GM13977 (cell line): ENCODE data around the gene RFX8.

Source experiments
- DNase-seq: peaks from one replicate; pipeline ENCODE4 v3.0.0; 2012; ENCODE audit warnings: low spot score
- CTCF ChIP-seq: IDR thresholded peaks from 2 replicates; pipeline ENCODE4 v1.5.1; 2012; ENCODE audit warnings: mild to moderate bottlenecking, control low read depth; ENCODE audit not compliant: insufficient read depth; ENCODE audit errors: extremely low read depth, missing control alignments
- in situ Hi-C: fragments of 300-500 bp; cut with MboI; formaldehyde crosslinking; loops from one replicate; pipeline ENCODE4 v1.12.0; 2022; ENCODE audit warnings: low sequenced_read_pairs, low pct_unique_long_range_greater_than_20kb, mixed read lengths, inconsistent platforms; ENCODE audit not compliant: unreplicated experiment

Gene RFX8

GRCh38 chr2:101416609-101417008 is 58.3 kb downstream of the RFX8 start:
- no peak for DNase-seq
- TF ChIP-seq CTCF, result no peak
- in situ Hi-C loops, result loop anchor here (25.0 kb wide), 1 partner anchor 421 kb away; no protein-coding TSS in a partner anchor

- in situ Hi-C loops, result loop anchor here (25.0 kb wide), 1 partner anchor 421 kb away; no protein-coding TSS in a partner anchor
- DNase-seq, result no peak
- no peak for TF ChIP-seq CTCF
These were observed 59.0 kb downstream of the RFX8 start for GRCh38 chr2:101415884-101416283.

GRCh38 chr2:101415220-101415619 is 59.7 kb downstream of the RFX8 start:
- TF ChIP-seq CTCF, result no peak
- in situ Hi-C loops, result loop anchor here (25.0 kb wide), 1 partner anchor 422 kb away; no protein-coding TSS in a partner anchor
- no peak for DNase-seq

GRCh38 chr2:101412092-101412694 is 62.7 kb downstream of the RFX8 start:
- in situ Hi-C loops, result loop anchor here (25.0 kb wide), 1 partner anchor 425 kb away; no protein-coding TSS in a partner anchor
- DNase-seq, result no peak
- no peak for TF ChIP-seq CTCF

- in situ Hi-C loops, result loop anchor here (25.0 kb wide), 1 partner anchor 427 kb away; no protein-coding TSS in a partner anchor
- DNase-seq, result no peak
- no peak for TF ChIP-seq CTCF
These were observed 64.2 kb downstream of the RFX8 start for GRCh38 chr2:101410746-101411145.

GRCh38 chr2:101410114-101410513 is 64.8 kb downstream of the RFX8 start:
- in situ Hi-C loops, result loop anchor here (25.0 kb wide), 1 partner anchor 427 kb away; no protein-coding TSS in a partner anchor
- DNase-seq, result no peak
- TF ChIP-seq CTCF, result no peak

- in situ Hi-C loops, result loop anchor here (25.0 kb wide), 1 partner anchor 428 kb away; no protein-coding TSS in a partner anchor
These were observed 65.2 kb downstream of the RFX8 start for GRCh38 chr2:101409699-101410098.

More at GRCh38 chr2:101409699-101410098, 65.2 kb downstream of the RFX8 start:
- no peak for DNase-seq
- TF ChIP-seq CTCF, result no peak
